HG03432 (cell line): ENCODE data around the gene ENTPD2.
"Not testable (repeated sequence)": the region's sequence is repeated elsewhere in the genome, so short reads cannot be mapped to it uniquely, and the experiment has no call there.

Experiments
- ATAC-seq: cut with Tn5 transposase; IDR thresholded peaks from one replicate; pipeline ENCODE4 v1.9.1; 2021; ENCODE audit warnings: mild to moderate bottlenecking, moderate library complexity; ENCODE audit not compliant: unreplicated experiment

Gene ENTPD2

GRCh38 chr9:137065336-137065967 is 11.6 kb upstream of the ENTPD2 start:
- no peak for ATAC-seq

DNA sequence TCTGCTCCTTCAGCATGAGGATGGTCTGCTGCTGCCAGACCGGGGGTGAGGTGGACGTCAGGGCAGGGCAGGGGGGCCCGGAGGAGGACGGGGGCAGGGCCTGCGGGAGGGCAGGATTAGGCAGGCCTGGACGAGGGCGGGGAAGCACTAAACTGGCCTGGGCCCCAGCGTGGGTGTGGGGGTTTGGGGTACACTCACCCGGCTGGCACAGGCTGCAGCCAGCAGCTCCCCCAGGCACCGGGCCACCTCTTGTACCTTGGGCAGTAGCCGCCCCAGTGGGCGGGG is 11.0 kb upstream of the ENTPD2 start:
- no peak for ATAC-seq

- no peak for ATAC-seq
Observed at GRCh38 chr9:137064027-137064879, 10.4 kb upstream of the ENTPD2 start.

DNA sequence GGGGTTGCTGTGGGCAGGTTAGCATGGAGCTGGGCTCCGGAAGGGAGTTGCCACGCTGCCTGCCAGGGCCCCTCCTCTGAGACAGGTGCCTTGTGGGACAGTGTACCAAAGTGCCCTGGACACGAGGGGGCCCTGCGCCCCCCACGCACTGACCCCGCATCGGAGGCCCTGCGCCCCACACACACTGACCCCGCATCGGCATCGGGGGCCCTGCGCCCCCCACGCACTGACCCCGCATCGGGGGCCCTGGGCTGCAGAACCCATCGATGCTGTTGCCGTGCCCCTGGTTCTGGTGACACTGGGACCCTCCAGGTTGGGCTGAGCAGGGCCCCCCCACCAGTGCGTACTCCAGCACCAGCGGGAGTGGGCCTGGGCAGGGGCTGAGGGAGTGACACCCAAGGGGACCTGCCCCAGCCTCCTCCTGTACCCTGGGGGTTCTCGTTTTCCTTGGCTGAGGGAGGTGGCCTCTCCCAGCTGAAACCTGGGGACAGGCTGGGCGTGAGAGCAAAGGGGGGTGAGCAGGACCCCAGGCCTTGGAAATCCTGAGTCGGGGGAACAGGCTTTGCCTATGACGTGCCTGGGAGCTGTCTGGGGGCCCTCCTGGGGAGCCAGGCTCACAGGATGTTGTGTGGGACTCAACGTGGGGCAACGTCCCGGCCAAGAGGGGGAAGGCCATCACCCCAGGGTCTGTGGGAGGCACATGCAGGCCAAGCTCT is 9.6 kb upstream of the ENTPD2 start:
- no peak for ATAC-seq

DNA sequence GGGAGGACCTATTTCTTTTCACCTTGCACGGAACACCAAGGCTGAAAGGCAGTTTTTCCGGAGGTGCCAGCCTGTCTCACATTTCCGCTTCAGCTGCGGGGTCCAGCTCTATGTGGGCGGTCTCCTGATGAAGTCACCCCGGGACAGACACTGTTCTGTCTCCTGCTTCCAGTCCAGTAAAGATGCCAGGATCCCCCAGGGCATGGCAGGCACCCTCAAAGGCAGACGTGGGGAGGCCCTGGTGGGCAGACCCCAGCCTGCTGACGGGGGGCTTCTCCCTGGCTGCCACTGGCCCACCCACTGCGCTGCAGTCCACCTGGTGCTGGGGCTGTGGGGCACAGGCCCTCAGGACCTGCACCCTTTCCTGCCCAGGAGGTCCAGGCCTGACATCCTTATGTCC is 8.9 kb upstream of the ENTPD2 start:
- ATAC-seq, result not testable (repeated sequence)

DNA sequence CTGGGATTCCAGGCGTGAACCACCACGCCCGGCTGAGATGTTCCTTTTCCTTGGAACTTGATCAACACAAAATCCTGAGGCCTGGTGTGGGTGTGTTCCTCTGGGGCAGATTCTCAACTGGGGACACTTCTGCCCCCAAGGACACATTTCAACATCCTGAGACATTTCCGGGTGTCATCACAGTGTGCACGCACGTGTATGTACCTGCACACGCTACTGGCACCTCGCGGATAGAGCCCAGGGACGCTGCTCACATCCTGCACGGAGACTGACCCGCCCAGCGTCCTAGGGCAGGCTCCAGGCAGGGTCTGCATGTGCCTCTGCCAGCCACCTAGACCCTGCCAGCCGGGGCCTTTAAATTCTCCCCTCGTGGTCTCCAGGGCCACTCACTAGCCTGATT is 8.5 kb upstream of the ENTPD2 start:
- no peak for ATAC-seq

DNA sequence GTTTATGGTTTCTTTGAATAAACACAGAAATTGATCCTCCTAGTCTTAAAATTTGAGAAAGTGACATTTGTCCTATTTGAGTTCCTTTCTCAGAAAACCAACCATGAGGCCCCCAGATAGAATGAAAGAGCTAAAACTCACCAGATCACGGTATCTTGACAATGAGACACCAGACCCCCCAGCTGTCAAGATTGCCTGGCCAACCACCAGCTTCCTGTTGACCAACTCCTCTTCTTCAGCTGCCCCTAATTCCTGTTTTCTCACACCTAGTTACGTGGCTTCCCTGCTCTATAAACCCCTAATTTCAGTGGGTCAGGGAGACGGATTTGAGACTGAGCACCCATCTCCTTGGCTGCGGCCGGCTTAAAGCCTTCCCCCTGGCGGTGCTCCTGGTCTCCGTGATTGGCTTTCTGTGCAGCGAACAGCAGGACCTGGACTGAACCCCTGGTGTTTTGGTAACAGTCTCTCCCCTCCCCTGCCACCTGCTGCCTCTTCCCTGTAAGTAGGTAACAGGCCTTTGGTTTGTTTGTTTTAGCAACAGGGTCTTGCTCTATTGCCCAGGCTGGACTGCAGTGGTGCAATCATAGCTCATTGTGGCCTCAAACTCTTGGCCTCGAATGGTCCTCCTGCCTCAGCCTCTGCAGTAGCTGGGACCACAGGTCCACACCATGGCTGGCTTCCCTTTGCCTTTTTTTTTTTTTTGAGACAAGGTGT is 4.8 kb upstream of the ENTPD2 start:
- no peak for ATAC-seq

DNA sequence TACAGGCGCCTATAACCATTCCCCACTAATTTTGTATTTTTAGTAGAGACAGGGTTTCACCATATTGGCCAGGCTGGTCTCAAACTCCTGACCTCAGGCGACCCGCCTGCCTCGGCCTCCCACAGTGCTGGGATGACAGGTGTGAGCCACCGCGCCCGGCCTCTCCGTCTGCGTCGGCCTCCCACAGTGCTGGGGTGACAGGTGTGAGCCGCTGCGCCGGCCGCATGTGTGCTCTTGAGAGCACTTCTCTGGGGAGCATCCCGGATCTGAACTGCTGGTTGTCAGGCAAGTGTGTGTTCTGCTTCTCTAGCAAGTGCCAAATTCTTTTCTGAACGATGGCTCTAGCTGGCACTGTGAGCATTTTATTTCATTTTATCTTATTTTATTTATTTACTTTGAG is 3.7 kb upstream of the ENTPD2 start:
- ATAC-seq, result no peak

DNA sequence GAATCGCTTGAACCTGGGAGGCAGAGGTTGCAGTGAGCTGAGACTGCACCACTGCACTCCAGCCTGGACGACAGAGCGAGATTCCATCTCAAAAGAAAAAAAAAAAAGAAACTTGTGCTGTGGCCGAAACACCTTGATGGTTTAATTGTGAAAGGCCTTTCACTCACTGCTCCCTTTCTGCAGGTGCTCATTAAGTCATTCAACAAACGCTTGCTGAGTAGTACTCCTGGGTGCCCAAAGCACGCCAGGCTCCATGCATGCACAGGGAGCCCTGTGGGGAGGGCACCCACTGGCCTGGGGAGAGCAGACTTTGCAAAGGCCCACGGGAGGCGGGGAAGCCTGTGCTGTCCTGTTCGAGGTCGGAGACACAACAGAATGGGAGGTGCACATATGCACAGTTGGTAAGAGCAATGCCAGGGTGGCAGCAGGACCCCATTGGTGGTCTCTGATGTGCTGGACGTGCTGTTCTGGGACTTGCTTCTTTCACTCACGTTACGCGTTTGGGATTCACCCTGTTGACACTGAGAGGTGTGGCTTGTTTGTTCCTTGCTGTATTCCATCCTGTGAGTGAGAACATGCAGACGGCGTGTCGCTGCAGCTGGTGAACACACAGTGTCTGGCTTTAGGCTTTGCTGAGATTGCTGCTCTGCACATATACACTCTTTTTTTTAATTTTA is 3.0 kb upstream of the ENTPD2 start:
- no peak for ATAC-seq

DNA sequence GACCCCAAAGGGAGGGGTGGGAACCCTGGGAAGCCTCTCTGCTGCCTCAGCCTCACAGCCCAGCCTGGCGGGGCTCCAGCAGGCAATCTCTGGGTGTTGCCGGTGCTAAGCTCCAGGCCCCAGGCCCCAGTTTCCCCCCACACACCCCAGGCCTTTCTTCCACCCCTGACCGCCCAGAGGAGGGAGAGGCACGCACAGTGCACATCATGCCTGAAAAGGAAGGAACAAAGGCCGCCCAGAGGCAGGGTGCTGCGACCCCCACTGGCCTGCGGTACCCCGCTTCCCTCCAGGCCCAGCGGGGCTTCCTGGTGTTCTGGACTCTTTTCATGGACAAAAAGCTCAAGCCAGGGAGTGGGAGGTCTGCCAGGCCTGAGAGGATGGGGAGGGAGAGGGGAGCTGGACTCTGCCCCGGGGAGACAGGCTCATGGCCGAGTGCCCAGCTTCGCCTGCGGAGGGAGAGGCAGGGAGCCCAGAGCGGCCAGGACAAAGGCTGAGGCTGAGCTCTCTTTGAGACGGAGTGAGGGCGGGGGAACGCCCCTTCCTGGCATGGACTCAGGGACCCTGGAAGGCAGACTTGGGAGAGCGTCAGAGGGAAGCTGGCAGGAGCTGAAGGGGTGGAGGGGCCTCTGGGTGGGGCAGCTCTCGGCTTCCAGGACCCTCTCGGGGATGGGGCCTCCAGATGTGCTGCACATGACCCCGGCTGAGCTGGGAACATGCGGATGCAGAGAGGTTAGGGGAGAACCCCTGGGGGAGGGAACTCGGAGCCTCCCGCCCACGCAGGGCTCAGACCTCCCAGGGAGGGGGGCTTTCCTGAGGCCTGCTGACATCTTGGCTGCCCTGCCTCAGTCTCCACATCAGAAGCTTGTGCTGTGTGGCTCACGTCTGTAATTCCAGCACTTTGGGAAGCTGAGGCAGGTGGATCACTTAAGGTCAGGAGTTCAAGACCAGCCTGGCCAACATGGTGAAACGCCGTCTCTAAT is 1.8 kb upstream of the ENTPD2 start:
- no peak for ATAC-seq

DNA sequence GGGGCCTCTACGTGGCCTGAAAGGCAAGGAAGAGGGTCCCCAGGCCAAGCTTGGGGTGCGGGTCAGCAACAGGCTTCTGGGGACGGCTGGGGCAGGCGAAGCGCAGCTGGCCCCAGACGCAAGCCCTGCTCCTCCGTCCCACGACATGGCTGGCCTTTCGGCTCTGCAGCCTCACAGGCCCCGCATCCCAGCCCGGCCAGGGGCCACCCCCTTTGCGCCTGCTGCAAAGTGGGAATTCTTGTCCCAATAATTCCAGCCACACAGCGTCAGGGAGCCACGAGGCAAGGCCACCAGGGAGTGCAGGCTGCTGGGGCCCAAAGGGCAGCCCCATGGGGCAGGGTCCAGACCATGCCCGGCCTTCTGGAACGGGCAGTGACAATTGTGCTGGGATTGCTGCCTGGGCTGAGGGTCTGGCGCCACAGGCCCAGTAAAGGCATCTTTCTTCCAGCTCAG is 1.1 kb upstream of the ENTPD2 start:
- no peak for ATAC-seq

DNA sequence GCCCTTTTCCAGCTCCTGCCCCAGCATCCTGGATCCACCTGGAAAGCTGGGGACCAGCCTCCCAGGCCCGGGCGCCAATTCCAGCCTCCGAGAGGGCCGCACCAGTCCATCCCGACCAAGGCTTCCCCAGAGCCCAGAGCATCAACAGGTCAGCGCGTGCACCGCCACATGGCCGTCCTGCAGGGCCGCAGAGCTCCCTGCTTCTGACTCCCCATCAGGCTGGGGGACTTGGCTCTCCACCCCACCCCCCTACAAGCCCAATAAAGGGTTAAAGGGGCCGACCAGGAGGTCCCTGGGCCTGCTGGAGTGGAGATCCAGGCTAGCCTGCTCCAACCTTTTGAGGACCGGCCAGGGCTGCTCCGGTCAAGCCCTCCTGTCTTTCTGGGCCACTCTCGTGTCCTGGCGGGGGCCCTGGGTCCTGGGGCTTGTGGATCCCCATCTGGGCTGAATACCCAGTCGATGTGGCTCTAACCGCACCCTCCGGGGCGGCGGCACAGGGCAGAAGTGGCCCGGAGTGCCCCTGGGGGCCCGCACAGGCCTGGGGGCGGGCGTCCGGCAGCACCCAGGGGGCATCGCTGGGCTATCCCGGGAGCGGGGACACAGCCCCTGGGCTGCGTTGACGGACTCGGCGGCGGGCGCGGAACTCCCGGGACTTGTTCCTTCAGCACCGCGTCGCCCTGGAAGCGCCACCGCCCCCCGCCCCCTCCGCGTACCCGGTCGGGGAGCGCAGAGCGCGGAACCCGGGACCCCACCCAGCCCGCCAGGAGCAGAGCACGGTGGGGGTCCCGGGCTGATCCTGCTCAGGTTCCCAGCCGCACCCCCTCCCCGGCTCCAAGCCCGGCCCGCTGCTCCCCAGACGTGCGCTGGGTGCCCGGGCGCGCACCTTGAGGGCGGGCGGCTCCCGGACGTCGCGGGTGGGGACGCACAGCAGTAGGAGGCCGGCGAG is 590 bp downstream of the ENTPD2 start:
- ATAC-seq, result no peak

DNA sequence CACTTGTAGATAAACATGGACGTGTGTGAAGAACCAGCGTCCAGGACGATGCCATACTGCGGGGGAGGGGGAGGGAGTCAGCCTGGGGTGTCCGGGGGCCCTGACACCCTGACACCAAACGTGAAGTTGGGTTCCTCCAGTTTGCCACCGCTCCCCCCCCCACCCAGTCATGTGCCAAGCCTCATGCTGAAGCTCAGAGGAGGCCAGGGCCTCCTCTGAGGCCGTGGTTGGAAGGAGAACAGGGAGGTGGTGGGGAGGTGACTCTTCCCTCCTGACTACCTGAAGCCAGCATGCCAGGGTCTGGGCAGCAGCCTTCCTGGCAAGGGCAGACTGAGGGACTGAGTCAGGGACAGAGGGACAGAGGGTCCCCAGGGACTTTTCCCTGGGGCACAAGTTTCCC is 1.6 kb downstream of the ENTPD2 start:
- no peak for ATAC-seq

DNA sequence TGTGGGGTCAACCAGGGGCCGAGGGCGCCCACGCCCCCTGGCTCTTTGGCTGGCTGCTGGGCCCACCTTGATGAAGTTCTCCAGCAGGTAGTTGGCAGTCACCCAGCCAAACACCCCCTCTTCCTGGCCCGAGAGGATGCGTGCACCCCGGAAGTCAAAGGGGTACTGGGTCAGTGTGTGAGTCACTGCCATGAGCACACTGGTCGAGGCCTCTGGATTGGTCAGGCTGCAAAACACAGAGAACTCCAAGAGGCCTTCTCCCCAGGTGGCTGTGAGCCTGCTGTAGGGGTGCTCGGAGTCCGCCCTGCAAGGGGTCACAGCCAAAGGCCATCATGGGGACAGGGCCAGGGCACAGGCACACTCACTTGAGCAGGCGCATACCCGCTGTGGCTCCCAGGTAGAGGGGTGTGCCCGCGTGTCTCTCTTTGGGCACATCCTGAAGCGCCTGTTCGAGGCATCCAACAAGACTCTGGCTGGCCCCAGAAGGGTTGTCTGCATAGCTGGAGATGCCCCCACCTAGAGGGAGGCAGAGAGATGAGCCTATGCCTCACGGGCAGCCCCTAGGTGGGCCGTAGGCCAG is 2.6 kb downstream of the ENTPD2 start:
- ATAC-seq, result no peak

DNA sequence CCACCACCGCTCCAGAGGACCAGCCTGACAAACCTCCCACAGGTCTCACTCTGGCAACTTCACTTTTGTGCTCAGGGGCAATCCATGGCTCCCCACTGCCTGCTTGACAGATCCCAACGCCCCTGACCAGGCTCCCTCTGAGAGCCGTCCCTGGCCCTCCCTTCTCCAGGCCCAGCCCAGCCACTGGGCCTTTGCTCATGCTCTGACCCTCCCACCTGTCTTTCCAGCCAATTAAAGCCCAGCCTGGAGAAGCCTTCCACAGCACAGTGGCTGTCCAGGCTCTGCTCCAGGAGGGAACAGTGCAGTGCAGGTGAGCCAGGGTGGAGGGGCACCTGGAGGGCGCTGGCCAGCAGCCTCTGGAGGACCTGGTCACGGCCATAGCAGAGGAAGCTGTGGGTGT is 3.3 kb downstream of the ENTPD2 start:
- ATAC-seq, result no peak

- no peak for ATAC-seq
Observed at GRCh38 chr9:137049544-137050449, 4.1 kb downstream of the ENTPD2 start.
